ENCODE results near the gene GRIK3.

GRIK3 gene

GRCh38 chr1:36846357-36846756 is 188.0 kb downstream of the GRIK3 start:
- DNase-seq = no peak

- DNase-seq = no peak
These were observed 188.5 kb downstream of the GRIK3 start for GRCh38 chr1:36845802-36846201.

GRCh38 chr1:36844917-36845316 is 189.4 kb downstream of the GRIK3 start:
- DNase-seq = no peak

DNA sequence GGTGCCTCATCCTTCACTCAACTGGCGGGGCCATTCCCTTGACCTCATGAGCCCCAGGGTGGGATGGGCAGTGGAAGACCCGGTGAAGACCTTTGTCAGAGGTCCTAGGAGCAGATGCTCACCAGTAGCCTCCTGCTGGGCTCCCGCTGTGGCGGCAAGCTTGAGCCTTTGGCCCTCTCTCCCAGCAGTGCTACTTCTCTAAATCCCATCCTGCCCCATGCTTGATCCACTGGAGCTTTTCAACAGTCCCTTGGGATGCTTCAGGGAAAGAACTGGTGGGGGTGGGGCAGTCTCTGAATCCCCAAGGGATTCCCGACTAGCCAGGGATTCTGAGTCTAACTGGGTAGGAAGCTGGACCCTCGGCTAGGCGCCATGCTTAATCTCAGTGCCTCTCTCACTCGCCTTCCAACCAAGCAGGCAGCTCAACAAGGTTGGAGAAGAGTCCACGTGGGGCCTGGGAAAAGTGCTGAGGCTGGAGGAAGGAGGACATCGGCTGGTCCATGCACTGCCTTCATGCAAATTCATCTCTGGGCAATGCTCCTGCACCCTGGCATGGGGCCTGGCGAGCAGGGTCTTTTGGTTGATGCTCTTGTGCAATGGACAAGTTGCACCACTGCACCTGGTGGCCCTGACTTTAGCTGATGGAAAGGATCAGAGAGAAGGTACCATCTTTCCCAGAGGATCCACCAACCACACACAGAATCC is 190.3 kb downstream of the GRIK3 start:
- DNase-seq = no peak

DNA sequence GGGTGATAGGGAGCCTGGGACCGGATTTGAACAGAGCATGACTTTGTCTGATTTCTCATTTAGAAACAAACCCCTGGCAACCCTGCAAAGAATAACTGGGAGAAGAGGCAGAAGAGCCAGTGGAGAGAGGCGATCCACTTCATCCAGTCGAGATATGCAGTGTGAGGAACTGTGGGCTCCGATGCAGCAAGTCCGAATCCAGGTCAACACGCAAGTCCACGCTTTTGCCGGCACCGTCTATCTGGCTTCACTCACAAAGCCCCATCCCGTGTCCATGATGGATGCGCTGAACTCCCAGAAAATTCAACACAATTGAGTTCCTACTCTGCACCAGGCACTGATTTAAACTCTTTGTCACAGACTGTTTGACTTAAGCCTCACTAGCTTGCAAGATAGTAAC is 191.3 kb downstream of the GRIK3 start:
- no peak for DNase-seq

DNA sequence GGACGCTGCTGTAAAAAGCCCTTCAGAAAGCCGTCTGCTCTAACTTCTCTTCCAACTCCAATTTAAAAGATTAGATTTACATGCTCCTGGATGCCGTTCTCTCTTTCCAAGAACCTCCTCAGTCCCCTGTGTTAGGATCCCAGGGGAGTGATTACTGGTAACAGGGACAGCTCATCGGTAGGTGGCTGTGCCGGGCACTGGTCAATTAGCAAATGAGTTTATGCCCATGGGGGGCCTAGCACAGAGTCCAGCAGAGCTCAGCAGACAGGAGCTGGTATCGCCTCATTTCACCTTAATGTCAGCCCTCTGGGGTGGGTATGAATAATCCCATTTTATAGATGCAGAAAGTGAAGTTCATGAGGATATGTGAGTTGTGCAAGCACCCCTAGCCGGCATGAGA is 191.9 kb downstream of the GRIK3 start:
- DNase-seq = no peak

- no peak for DNase-seq
These were observed 194.8 kb downstream of the GRIK3 start for GRCh38 chr1:36839485-36839884.

DNA sequence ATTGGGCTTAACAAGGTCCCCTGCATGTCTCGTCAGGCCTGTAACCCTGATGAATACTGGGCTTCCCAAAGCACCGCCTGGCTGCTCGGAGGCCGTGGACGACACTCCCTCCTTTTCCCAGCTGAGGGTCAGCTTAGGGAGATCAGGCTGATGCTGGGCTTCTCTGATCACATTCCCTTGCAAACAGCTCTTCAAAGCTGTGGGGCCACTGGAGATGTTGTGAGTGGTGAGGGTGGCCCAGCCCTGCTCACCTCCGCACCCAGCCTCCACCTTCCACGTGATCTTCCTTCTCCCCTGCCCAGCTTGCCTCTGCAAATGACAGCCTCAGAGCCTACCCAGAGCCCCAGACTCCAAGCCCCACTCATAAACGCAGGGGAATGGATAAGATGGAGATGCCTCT is 195.4 kb downstream of the GRIK3 start:
- no peak for DNase-seq

DNA sequence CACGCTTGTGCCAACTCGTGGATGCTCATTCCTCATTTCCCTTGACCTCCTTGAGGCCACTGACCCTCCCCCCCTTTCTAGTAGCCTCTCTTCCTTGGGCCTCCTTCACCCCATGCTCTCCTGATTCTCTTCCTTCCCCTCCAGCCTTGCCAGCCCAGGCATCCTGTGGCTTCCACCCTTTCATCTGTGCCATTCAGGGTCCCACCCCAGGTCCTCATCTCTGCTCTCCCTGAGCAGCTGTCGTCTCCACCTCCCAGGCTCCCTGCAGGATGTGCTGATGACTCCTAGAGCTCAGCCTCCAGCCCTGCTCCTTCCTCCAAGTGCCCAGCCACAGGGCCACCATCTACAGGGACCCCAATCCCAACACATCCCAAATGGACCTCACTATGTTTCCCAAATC is 197.4 kb downstream of the GRIK3 start:
- no peak for DNase-seq

GRCh38 chr1:36836196-36836883 is 198.0 kb downstream of the GRIK3 start:
- DNase-seq = no peak

GRCh38 chr1:36835696-36836095 is 198.6 kb downstream of the GRIK3 start:
- DNase-seq = no peak

GRCh38 chr1:36835017-36835695 is 199.2 kb downstream of the GRIK3 start:
- no peak for DNase-seq

- DNase-seq = no peak
These were observed 199.7 kb downstream of the GRIK3 start for GRCh38 chr1:36834586-36834985.

- DNase-seq = no peak
These were observed 203.0 kb downstream of the GRIK3 start for GRCh38 chr1:36831186-36831810.

DNA sequence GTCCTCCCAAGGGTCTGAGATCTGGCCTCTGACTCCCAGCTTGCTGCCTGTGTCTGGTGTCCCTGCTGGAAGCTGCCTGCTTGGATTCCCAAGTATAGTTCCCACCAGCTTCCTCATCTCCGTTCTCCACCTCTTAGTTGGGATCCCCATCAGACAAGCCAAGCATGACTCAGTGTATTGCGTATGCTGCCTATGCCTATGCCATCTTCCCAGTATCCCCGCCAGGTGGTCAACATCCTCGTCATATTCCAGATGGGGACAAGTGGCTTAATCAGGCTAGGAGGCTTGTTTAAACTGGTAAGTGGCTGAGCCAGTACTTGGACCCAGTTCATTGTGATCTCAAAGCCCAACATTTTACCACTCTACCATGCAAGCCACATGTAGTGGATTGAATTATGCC is 204.4 kb downstream of the GRIK3 start:
- no peak for DNase-seq

- DNase-seq = no peak
These were observed 205.2 kb downstream of the GRIK3 start for GRCh38 chr1:36829066-36829465.

DNA sequence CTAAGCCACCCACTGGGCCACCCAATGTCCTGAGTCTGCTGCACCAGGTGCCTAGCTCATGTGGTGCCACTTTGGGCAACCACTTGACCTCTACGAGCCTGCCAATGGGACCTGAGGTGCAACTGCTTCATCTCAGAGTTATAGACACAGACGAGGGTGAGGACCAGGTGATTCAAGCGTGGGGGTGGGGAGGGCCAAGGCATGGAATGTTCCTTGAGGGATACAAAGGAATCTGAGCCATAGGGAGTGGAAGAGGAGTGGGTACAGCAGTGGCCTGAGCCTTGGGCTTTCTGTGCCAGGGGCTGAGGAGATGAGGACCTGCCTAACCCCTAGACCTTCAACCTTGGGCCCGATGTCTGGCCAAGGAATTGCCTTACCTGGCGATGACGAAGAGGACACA is 209.1 kb downstream of the GRIK3 start:
- DNase-seq = no peak

- no peak for DNase-seq
These were observed 209.9 kb downstream of the GRIK3 start for GRCh38 chr1:36824390-36824861.

GRCh38 chr1:36822648-36823047 is 211.7 kb downstream of the GRIK3 start:
- no peak for DNase-seq

- no peak for DNase-seq
These were observed 212.9 kb downstream of the GRIK3 start for GRCh38 chr1:36821386-36821785.

DNA sequence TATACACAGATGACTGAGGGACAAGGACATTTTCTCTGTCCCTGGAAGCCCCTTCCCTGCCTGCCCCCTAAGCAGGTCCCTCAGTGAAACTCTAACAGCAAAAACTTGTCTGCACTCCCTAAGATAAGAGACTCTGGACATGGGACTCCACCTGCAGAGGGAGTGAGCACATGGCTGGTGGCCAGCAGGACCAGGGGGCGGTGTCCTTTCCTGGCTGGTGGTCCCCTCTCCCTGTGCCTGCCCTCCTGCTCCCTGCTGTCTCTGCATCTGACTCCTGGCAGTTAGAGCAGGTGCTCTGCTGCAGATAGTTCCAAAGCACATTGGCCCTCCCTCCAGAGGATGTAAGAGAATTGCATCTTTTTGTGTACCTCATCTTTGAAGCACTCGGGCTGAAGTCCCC is 215.5 kb downstream of the GRIK3 start:
- DNase-seq = no peak

- DNase-seq = no peak
These were observed 218.0 kb downstream of the GRIK3 start for GRCh38 chr1:36816348-36816747.

GRCh38 chr1:36814774-36815173 is 219.5 kb downstream of the GRIK3 start:
- DNase-seq = no peak

DNA sequence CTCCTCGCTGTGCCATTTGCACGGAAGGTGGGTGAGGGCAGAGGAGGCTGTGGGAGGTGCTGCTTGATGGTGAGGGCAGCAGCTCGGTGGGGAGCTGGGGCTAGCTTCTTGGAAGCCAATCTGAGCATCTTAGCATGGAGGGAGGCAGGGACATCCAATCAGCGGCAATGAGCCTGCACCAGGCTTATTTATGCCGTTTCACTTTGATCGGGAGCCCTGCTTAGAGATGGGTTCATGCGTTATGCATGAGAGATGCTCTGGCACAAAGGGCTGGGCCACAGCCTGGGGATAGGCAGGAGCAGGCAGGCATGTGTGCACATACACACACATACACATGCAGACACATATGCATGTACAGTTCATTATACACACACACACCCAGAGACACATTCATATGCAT is 220.2 kb downstream of the GRIK3 start:
- no peak for DNase-seq
